ENCODE measurements around the gene GDPD5.

The GDPD5 gene

DNA sequence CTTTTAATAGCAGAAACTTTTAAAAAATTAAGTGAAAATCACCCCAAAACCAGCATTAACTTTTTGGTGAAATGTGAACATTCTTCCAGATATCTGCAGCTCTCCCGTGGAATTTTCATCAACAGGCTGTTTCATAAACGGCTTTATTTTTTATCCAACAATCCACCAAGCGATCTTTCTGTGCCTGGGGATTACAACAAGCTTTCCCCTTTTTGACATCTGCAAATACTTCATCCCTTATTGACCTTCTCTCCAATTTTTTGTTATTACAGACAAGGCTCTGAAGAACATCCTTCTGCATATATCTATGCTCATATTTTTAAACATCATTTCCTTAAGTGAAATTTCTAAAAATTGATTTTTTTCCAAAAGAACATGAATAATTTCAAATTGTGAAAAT is 30.5 kb upstream of the GDPD5 start:
- TF ChIP-seq CTCF (IDR thresholded peaks at IDR 0.05; ENCODE audit: borderline replicate concordance, insufficient read depth, low read depth, low read length) = no peak
- H3K4me3 ChIP-seq (ENCODE audit: low read depth, low read length) = no peak overlapping the region

GRCh38 chr11:75555079-75555811 is 29.5 kb upstream of the GDPD5 start:
- no peak for TF ChIP-seq CTCF (IDR thresholded peaks at IDR 0.05; ENCODE audit: borderline replicate concordance, insufficient read depth, low read depth, low read length)
- H3K4me3 ChIP-seq (ENCODE audit: low read depth, low read length) = no peak overlapping the region

- H3K4me3 ChIP-seq (ENCODE audit: low read depth, low read length) = no peak overlapping the region
- no peak for TF ChIP-seq CTCF (IDR thresholded peaks at IDR 0.05; ENCODE audit: borderline replicate concordance, insufficient read depth, low read depth, low read length)
Observed at GRCh38 chr11:75554258-75555022, 28.7 kb upstream of the GDPD5 start.

- no peak overlapping the region for H3K4me3 ChIP-seq (ENCODE audit: low read depth, low read length)
- TF ChIP-seq CTCF (IDR thresholded peaks at IDR 0.05; ENCODE audit: borderline replicate concordance, insufficient read depth, low read depth, low read length) = no peak
Observed at GRCh38 chr11:75553889-75554257, 28.1 kb upstream of the GDPD5 start.

DNA sequence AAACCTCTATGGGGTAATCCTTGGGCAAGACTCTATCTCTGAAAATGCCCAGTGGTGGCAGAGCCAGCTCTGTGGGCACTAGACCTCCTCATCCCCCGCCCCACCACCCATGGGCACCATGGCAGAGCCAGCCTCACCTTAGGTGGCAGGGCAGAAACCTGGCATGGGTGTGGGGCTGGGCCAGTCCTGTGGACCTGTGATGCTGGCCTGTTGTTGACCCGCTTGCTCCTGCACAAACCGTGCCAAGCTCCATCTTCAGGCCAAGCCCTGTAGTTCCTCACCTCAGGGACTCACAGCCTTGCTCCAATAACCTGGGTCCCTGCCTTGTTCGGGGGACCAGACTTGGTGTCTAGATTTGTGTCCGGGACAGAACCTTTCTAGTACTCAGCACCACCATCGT is 27.4 kb upstream of the GDPD5 start:
- TF ChIP-seq CTCF (IDR thresholded peaks at IDR 0.05; ENCODE audit: borderline replicate concordance, insufficient read depth, low read depth, low read length) = no peak
- H3K4me3 ChIP-seq (ENCODE audit: low read depth, low read length) = no peak overlapping the region

DNA sequence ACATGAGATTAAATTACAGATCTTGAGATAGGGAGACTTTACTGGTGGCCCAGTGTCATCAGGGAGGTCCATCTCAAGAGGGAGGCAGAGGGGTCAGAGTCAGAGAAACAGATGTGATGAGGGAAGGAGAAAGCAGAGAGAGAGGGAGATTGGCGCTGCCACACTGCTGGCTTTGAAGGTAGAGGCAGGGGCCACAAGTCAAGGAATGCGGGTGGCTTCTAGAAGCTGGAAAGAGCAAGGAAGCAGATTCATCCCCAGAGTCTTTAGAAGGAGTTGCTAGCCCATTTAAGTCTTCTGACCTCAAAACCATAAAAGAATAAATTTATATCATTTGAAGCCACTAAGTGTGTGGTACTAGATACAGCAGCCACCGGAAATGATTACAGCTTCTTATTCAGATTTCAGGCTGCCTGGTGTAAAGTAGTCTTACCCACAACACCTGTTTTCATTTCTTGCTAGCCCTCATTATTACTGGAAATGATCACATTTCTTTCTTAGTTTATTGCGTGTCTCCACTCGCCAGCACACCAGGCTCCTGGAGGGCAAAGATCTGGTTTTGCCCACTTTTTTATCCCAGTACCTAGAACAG is 23.7 kb upstream of the GDPD5 start:
- H3K4me3 ChIP-seq (ENCODE audit: low read depth, low read length) = no peak overlapping the region
- TF ChIP-seq CTCF (IDR thresholded peaks at IDR 0.05; ENCODE audit: borderline replicate concordance, insufficient read depth, low read depth, low read length) = no peak

All from GM12875 (cell line).